Gastroesophageal sphincter (tissue), 4 donors: ENCODE measurements around the gene PANK1. TPM values are rescaled to one million over a fixed set of nuclear protein-coding genes. Genes with fewer than 3 reads are reported as not detected.

ENCODE experiments used
- ATAC-seq: fragments of 150-250 bp; one replicate; pipeline ENCODE4 v1.9.1; 2016; ENCODE audit warnings: mild to moderate bottlenecking, moderate library complexity
- H3K27ac ChIP-seq, 4 donors: fragments of 200-600 bp; sonication (generic) in 3 of 4; 1 replicate in 3 of 4; 2 replicates in 1 of 4; pipeline ENCODE4 v1.5.1; 2016 to 2019
- H3K27me3 ChIP-seq: fragments of 200-600 bp; sonication (generic); one replicate; pipeline ENCODE4 v1.5.1; 2019
- H3K36me3 ChIP-seq, 2 donors: fragments of 200-600 bp; sonication (generic); one replicate each; pipeline ENCODE4 v1.5.1; 2019; ENCODE audit warnings: control low read depth in 1 of 2
- H3K4me1 ChIP-seq, 3 donors: fragments of 200-600 bp; sonication (generic); 1 replicate in 2 of 3; 2 replicates in 1 of 3; pipeline ENCODE4 v1.5.1; 2016 to 2019; ENCODE audit warnings: control low read depth in 2 of 3
- H3K4me3 ChIP-seq, 2 donors: fragments of 200-600 bp; sonication (generic); one replicate each; pipeline ENCODE4 v1.5.1; 2019; ENCODE audit warnings: mild to moderate bottlenecking in 1 of 2, moderate library complexity in 1 of 2
- H3K9me3 ChIP-seq, 3 donors: fragments of 200-600 bp; sonication (generic); one replicate each; pipeline ENCODE4 v1.5.1; 2017 to 2019; ENCODE audit warnings: control low read depth in 2 of 3
- EP300 ChIP-seq: sonication (generic); formaldehyde crosslinking; IDR thresholded peaks from one replicate; pipeline ENCODE4 v1.6.1; 2017; ENCODE audit warnings: antibody characterized with exemption, mild to moderate bottlenecking
- POLR2A ChIP-seq, 2 donors: fragments of 450-650 bp; IDR thresholded peaks; one replicate each; pipeline ENCODE4 v1.6.1; 2017; ENCODE audit warnings: antibody characterized with exemption in 2 of 2, mild to moderate bottlenecking in 2 of 2, moderate library complexity in 1 of 2
- POLR2AphosphoS5 ChIP-seq: sonication (generic); formaldehyde crosslinking; IDR thresholded peaks from one replicate; pipeline ENCODE4 v1.6.1; 2017; ENCODE audit warnings: antibody characterized with exemption
- WGBS, 2 donors: methylation state at CpG; one replicate each; pipeline ENCODE4 v1.1.5; 2018; ENCODE audit warnings: low coverage in 1 of 2; 5-methylcytosine and 5-hydroxymethylcytosine counted together
- total RNA-seq, 4 donors: library from RNA; depleted of rRNA; stranded (reverse); fragments of >200 nt; gene quantifications; one replicate each; pipeline ENCODE4 v1.1.0, GENCODE V29; 2016
- TF ChIP-seq, protein P1 (sequence below), 4 experiments: fragments of 200-600 bp in 2 of 4; fragments of 450-650 bp in 2 of 4; sonication (generic) in 1 of 4; IDR thresholded peaks; one replicate each; pipeline ENCODE4 v1.5.1; 2017 to 2019; ENCODE audit warnings: antibody characterized with exemption in 4 of 4, mild to moderate bottlenecking in 2 of 4, moderate library complexity in 2 of 4

Gene PANK1
- total RNA-seq, 4 donors from 2014 or later = 3.6 to 4.9 (median 4.1) TPM

DNA sequence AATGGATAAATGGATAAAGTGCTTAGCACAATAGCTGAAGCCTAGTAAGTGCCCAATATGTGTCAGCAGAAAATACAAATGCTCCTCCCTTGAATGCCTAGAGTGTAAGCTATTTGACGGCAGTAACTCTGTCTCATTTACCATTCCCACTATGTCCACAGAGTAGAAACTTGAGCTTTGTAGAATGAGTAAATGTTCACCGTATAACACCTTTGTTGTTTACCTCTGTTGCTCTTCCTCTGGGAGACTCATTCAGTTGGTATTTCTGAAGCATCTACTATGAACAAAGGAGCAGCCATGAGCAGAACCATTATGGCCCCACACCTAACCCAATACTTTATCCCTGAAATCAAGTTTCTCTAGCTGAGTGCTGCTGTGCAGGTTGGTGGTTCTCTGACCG is 101.2 kb downstream of the PANK1 start:
- no peaks in the 10 kb centered on the region for H3K4me1 ChIP-seq
- H3K27ac ChIP-seq = no peak overlapping the region
- H3K9me3 ChIP-seq = no peaks in the 10 kb centered on the region
- H3K36me3 ChIP-seq = no peaks in the 10 kb centered on the region
- no peak for TF ChIP-seq POLR2AphosphoS5
- no peak for TF ChIP-seq EP300
- TF ChIP-seq, protein P1, sequence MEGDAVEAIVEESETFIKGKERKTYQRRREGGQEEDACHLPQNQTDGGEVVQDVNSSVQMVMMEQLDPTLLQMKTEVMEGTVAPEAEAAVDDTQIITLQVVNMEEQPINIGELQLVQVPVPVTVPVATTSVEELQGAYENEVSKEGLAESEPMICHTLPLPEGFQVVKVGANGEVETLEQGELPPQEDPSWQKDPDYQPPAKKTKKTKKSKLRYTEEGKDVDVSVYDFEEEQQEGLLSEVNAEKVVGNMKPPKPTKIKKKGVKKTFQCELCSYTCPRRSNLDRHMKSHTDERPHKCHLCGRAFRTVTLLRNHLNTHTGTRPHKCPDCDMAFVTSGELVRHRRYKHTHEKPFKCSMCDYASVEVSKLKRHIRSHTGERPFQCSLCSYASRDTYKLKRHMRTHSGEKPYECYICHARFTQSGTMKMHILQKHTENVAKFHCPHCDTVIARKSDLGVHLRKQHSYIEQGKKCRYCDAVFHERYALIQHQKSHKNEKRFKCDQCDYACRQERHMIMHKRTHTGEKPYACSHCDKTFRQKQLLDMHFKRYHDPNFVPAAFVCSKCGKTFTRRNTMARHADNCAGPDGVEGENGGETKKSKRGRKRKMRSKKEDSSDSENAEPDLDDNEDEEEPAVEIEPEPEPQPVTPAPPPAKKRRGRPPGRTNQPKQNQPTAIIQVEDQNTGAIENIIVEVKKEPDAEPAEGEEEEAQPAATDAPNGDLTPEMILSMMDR (IDR thresholded peaks at IDR 0.05) = no peak
- no peak for TF ChIP-seq POLR2A (IDR thresholded peaks at IDR 0.05)
- no peak overlapping the region for H3K4me3 ChIP-seq
- 84 to 93% methylated on average over 3 of the region's 3 CpGs for WGBS, 2 donors
- no peak for ATAC-seq
- no peaks in the 10 kb centered on the region for H3K27me3 ChIP-seq

GRCh38 chr10:89540420-89540949 is 104.6 kb downstream of the PANK1 start:
- TF ChIP-seq POLR2A (IDR thresholded peaks at IDR 0.05) (no peak), EP300 (no peak), POLR2AphosphoS5 (no peak)
- TF ChIP-seq, protein P1 (IDR thresholded peaks at IDR 0.05) = no peak
- H3K4me3 ChIP-seq = no peak overlapping the region
- no peak overlapping the region for H3K27ac ChIP-seq
- no peaks in the 10 kb centered on the region for H3K36me3 ChIP-seq
- H3K4me1 ChIP-seq = peaks cover 0 to 8% (median 3%) of the 10 kb centered on the region in 3 donors
- WGBS, 2 donors = 66 to 96% methylated on average over 2 to 4 of the region's 4 CpGs
- no peaks in the 10 kb centered on the region for H3K9me3 ChIP-seq
- ATAC-seq = no peak
- H3K27me3 ChIP-seq = peaks cover 10% of the 10 kb centered on the region

GRCh38 chr10:89537364-89537763 is 107.7 kb downstream of the PANK1 start:
- no peak for TF ChIP-seq EP300
- TF ChIP-seq POLR2A (IDR thresholded peaks at IDR 0.05) = no peak
- TF ChIP-seq, protein P1 (IDR thresholded peaks at IDR 0.05) = no peak
- TF ChIP-seq POLR2AphosphoS5 = no peak

DNA sequence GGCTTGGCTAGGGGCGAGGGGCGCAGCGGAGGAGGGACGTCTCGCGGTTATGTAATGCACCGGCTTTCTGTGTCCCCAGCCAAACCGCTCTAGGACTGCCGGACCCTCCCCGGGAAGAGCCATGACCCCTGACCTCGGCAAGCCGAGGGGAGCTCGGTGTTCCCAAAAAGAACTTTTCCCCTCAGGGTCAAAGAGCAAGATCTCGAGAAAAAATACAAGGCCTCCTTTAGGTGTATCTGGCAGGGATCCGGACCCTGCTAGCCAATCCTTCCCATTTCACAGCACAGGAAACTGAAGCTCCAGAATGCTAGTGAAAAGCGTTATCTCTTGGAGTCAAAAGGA is 109.1 kb downstream of the PANK1 start:
- Histone ChIP-seq H3K4me3 (peak overlapping the region; percentile 20 to 57), H3K27ac (peak overlapping the region in 2 of 4 donors; percentile 6 to 68), H3K27me3 (peaks cover 55% of the 10 kb centered on the region), H3K4me1 (peaks cover 0 to 25% (median 13%) of the 10 kb centered on the region in 3 donors), H3K9me3 (no peaks in the 10 kb centered on the region), H3K36me3 (no peaks in the 10 kb centered on the region)
- TF ChIP-seq POLR2A (IDR thresholded peaks at IDR 0.05) (no peak), POLR2AphosphoS5 (no peak), EP300 (no peak)
- TF ChIP-seq, protein P1 (IDR thresholded peaks at IDR 0.05) = no peak
- WGBS, 2 donors = 22% methylated on average over 13 of the region's 16 CpGs; no CpG with 5 or more reads in 1 of the 2 donors
- no peak for ATAC-seq

More at GRCh38 chr10:89537364-89537763, 107.7 kb downstream of the PANK1 start:
- H3K4me1 ChIP-seq = peaks cover 0 to 25% (median 13%) of the 10 kb centered on the region in 3 donors
- H3K36me3 ChIP-seq = no peaks in the 10 kb centered on the region
- peaks cover 41% of the 10 kb centered on the region for H3K27me3 ChIP-seq
- no peak overlapping the region for H3K27ac ChIP-seq
- 50 to 57% methylated on average over 1 of the region's 1 CpG for WGBS, 2 donors
- H3K9me3 ChIP-seq = no peaks in the 10 kb centered on the region
- ATAC-seq = no peak
- no peak overlapping the region for H3K4me3 ChIP-seq

GRCh38 chr10:89535171-89536012 is 109.7 kb downstream of the PANK1 start, which contains the start of gene SLC16A12:
TSS of gene SLC16A12 (minus strand) at chr10:89535594. CDS start at chr10:89462578, 73,016 bp downstream.
- H3K27ac ChIP-seq = peak within 1 kb of the TSS in 2 of 4 donors; percentile 6 to 68
- peaks cover 61% of the 10 kb centered on the region for H3K27me3 ChIP-seq
- no peaks in the 10 kb centered on the region for H3K9me3 ChIP-seq
- 0 to 10% methylated on average over 2 to 16 of the region's 87 CpGs for WGBS, 2 donors
- H3K36me3 ChIP-seq = no peaks in the 10 kb centered on the region
- peaks cover 0 to 25% (median 13%) of the 10 kb centered on the region in 3 donors for H3K4me1 ChIP-seq
- peak; percentile 50 for ATAC-seq
- H3K4me3 ChIP-seq = peak within 1 kb of the TSS; percentile 20 to 57
- TF ChIP-seq EP300 = no peak
- TF ChIP-seq, protein P1 (IDR thresholded peaks at IDR 0.05) = peak in 1 of 4 experiments; percentile 16
- TF ChIP-seq POLR2A (IDR thresholded peaks at IDR 0.05) = no peak
- TF ChIP-seq POLR2AphosphoS5 = no peak
